HEK293 (cell line): ENCODE measurements around the gene DFFA.
A peak's percentile ranks its signal among the peaks of the same experiment; 100 is the strongest.

ENCODE experiments used
- CTCF ChIA-PET: fragments of 350-600 bp; formaldehyde crosslinking; extraction: SDS; loops from one replicate; lab custom pipeline; 2021; ENCODE audit warnings: antibody characterized with exemption; lab: Yijun Ruan, JAX
- POLR2A ChIA-PET: fragments of 300-600 bp; formaldehyde crosslinking; extraction: SDS; loops from one replicate; lab custom pipeline; 2020; ENCODE audit warnings: antibody characterized with exemption, inconsistent platforms; lab: Yijun Ruan, JAX
- H3K27ac ChIP-seq: fragments of 200-500 bp; sonication (Bioruptor generic); 2 replicates; pipeline ENCODE4 v1.5.1; 2014; ENCODE audit warnings: low read depth, low read length, control low read depth, inconsistent platforms; ENCODE audit errors: extremely low read depth
- H3K36me3 ChIP-seq, 2 experiments: fragments of 200-500 bp in 1 of 2; sonication (Bioruptor generic) in 1 of 2; 1 replicate in 1 of 2; 2 replicates in 1 of 2; pipeline ENCODE4 v1.5.1; 2014 to 2017; ENCODE audit warnings: inconsistent platforms in 2 of 2, low read length in 2 of 2; ENCODE audit not compliant: control insufficient read depth in 2 of 2, insufficient read depth in 1 of 2
- H3K4me1 ChIP-seq: fragments of 200-500 bp; sonication (Bioruptor generic); 2 replicates; pipeline ENCODE4 v1.5.1; 2014; ENCODE audit warnings: mild to moderate bottlenecking, low read length, inconsistent platforms; ENCODE audit not compliant: control insufficient read depth, insufficient read depth
- H3K4me3 ChIP-seq: 2 replicates; pipeline ENCODE4 v1.5.1; 2011; ENCODE audit warnings: low read depth, mild to moderate bottlenecking, control low read depth, low read length, moderate library complexity
- H3K9me3 ChIP-seq: fragments of 200-500 bp; sonication (Bioruptor generic); 2 replicates; pipeline ENCODE4 v1.5.1; 2014; ENCODE audit warnings: low read depth, low read length, inconsistent platforms; ENCODE audit not compliant: control insufficient read depth, insufficient read depth
- EGR2 ChIP-seq: fragments of 450-650 bp; formaldehyde crosslinking; IDR thresholded peaks from 2 replicates; pipeline ENCODE4 v1.5.1; 2016; ENCODE audit warnings: low read depth, missing biosample characterization, missing genetic modification characterization
- KLF7 ChIP-seq: fragments of 450-650 bp; formaldehyde crosslinking; IDR thresholded peaks from 2 replicates; pipeline ENCODE4 v1.5.1; 2016; ENCODE audit warnings: missing biosample characterization, missing genetic modification characterization, borderline replicate concordance
- SP7 ChIP-seq: fragments of 450-650 bp; formaldehyde crosslinking; IDR thresholded peaks from 2 replicates; pipeline ENCODE4 v1.5.1; 2016; ENCODE audit warnings: missing biosample characterization, missing genetic modification characterization
- ZBTB10 ChIP-seq: fragments of 450-650 bp; formaldehyde crosslinking; IDR thresholded peaks from 2 replicates; pipeline ENCODE4 v1.5.1; 2016; ENCODE audit warnings: missing biosample characterization, missing genetic modification characterization
- ZBTB48 ChIP-seq: fragments of 450-650 bp; formaldehyde crosslinking; IDR thresholded peaks from 2 replicates; pipeline ENCODE4 v1.5.1; 2016; ENCODE audit warnings: missing biosample characterization, missing genetic modification characterization
- ZFP69B ChIP-seq: fragments of 450-650 bp; formaldehyde crosslinking; IDR thresholded peaks from 2 replicates; pipeline ENCODE4 v1.5.1; 2016; ENCODE audit warnings: missing biosample characterization, missing genetic modification characterization
- ZNF10 ChIP-seq: fragments of 450-650 bp; formaldehyde crosslinking; IDR thresholded peaks from 2 replicates; pipeline ENCODE4 v1.5.1; 2017; ENCODE audit warnings: missing biosample characterization, missing genetic modification characterization
- ZNF16 ChIP-seq: fragments of 450-650 bp; formaldehyde crosslinking; IDR thresholded peaks from 2 replicates; pipeline ENCODE4 v1.5.1; 2016; ENCODE audit warnings: low read depth, missing biosample characterization, missing genetic modification characterization
- ZNF18 ChIP-seq: fragments of 450-650 bp; formaldehyde crosslinking; IDR thresholded peaks from 2 replicates; pipeline ENCODE4 v1.5.1; 2016; ENCODE audit warnings: missing biosample characterization, missing genetic modification characterization
- ZNF2 ChIP-seq: fragments of 450-650 bp; formaldehyde crosslinking; IDR thresholded peaks from 2 replicates; pipeline ENCODE4 v1.5.1; 2016; ENCODE audit warnings: missing biosample characterization, missing genetic modification characterization
- ZNF280C ChIP-seq: fragments of 450-650 bp; formaldehyde crosslinking; IDR thresholded peaks from 2 replicates; pipeline ENCODE4 v1.5.1; 2016; ENCODE audit warnings: missing biosample characterization, missing genetic modification characterization
- ZNF311 ChIP-seq: fragments of 450-650 bp; formaldehyde crosslinking; IDR thresholded peaks from 2 replicates; pipeline ENCODE4 v1.5.1; 2017; ENCODE audit warnings: missing biosample characterization, missing genetic modification characterization, borderline replicate concordance
- ZNF404 ChIP-seq: fragments of 450-650 bp; formaldehyde crosslinking; IDR thresholded peaks from 2 replicates; pipeline ENCODE4 v1.5.1; 2017; ENCODE audit warnings: missing biosample characterization, missing genetic modification characterization
- ZNF416 ChIP-seq: fragments of 450-650 bp; formaldehyde crosslinking; IDR thresholded peaks from 2 replicates; pipeline ENCODE4 v1.5.1; 2016; ENCODE audit warnings: missing biosample characterization, missing genetic modification characterization
- ZNF544 ChIP-seq: fragments of 450-650 bp; formaldehyde crosslinking; IDR thresholded peaks from 2 replicates; pipeline ENCODE4 v1.5.0; 2017; ENCODE audit warnings: missing biosample characterization, missing genetic modification characterization
- ZNF558 ChIP-seq: fragments of 450-650 bp; formaldehyde crosslinking; IDR thresholded peaks from 2 replicates; pipeline ENCODE4 v1.5.1; 2016; ENCODE audit warnings: missing biosample characterization, missing genetic modification characterization
- ZNF623 ChIP-seq: fragments of 450-650 bp; formaldehyde crosslinking; IDR thresholded peaks from 2 replicates; pipeline ENCODE4 v1.5.1; 2016; ENCODE audit warnings: missing biosample characterization, missing genetic modification characterization
- ZNF629 ChIP-seq: fragments of 450-650 bp; formaldehyde crosslinking; IDR thresholded peaks from 2 replicates; pipeline ENCODE4 v1.5.1; 2017; ENCODE audit warnings: missing biosample characterization, missing genetic modification characterization
- ZNF776 ChIP-seq: fragments of 450-650 bp; formaldehyde crosslinking; IDR thresholded peaks from 2 replicates; pipeline ENCODE4 v1.5.0; 2017; ENCODE audit warnings: missing biosample characterization, missing genetic modification characterization, borderline replicate concordance
- ZSCAN18 ChIP-seq: fragments of 450-650 bp; formaldehyde crosslinking; IDR thresholded peaks from 2 replicates; pipeline ENCODE4 v1.5.1; 2016; ENCODE audit warnings: missing biosample characterization, missing genetic modification characterization
- TF ChIP-seq, protein P1 (sequence below): fragments of 450-650 bp; formaldehyde crosslinking; IDR thresholded peaks from 2 replicates; pipeline ENCODE4 v1.5.1; 2017; ENCODE audit warnings: missing biosample characterization, mild to moderate bottlenecking, missing genetic modification characterization, moderate library complexity
- TF ChIP-seq, protein P2 (sequence below): fragments of 450-650 bp; formaldehyde crosslinking; IDR thresholded peaks from 2 replicates; pipeline ENCODE4 v1.5.1; 2016; ENCODE audit warnings: missing biosample characterization, missing genetic modification characterization

DFFA gene

DNA sequence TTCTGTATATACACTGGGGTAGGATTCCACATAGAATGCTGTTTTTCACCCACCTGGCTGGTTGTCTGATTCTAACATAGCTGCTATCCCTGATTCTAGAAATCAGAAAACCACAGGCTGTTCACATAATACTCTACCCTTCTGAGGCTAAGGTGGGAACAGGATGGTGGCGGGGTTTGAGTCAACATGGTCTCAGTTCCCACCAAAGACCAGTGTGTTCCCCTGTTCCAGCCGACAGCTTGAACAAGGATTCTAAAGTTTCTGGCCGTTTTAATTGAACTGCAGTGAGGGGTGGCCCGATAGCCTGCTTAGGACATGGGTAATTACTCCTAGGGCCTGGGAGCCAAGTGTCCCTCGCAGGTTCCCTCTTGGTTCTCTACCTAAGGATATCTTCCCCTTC is 40.9 kb upstream of the DFFA start:
- no peak overlapping the region for H3K4me3 ChIP-seq
- CTCF ChIA-PET, result interaction anchor here (0.7 to 2.2 kb wide), 8 partner anchors 15 to 429 kb away, joined by 3 to 7 read pairs (median 4); no protein-coding TSS in a partner anchor
- H3K4me1 ChIP-seq, result peaks cover 3% of the 10 kb centered on the region; the same call in 1 of the 2 replicates
- H3K36me3 ChIP-seq, result no peaks in the 10 kb centered on the region
- H3K9me3 ChIP-seq, result no peaks in the 10 kb centered on the region
- TF ChIP-seq ZNF280C (tag by site-specific recombination) (no peak), ZNF18 (tag by site-specific recombination) (peak; percentile 75; the same call in 1 of the 2 replicates), ZNF10 (no peak), ZSCAN18 (tag by site-specific recombination) (no peak)
- TF ChIP-seq, all 188 proteins: peak for 1
- POLR2A ChIA-PET, result interaction anchor here (0.6 kb wide), 1 partner anchor 24 kb away, joined by 5 read pairs; no protein-coding TSS in a partner anchor
- H3K27ac ChIP-seq, result no peak overlapping the region

DNA sequence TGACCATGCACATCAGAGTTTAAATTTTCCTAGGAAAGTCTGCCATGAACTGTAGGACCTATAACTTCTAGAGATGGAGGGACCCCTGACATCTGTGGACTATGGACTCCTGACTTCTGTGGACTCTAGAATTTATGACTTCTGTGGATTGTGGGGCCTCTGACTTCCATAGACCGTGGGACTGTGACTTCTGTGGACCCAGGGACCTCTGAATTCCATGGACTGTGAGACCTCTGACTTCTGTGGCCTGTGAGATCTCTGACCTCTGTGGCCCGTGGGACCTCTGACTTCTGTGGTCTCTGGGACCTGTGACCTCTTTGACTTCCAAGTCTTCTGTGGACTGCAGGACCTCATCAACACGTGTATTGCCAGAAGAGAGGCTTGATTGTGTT is 39.2 kb upstream of the DFFA start:
- no peaks in the 10 kb centered on the region for H3K9me3 ChIP-seq
- ChIA-PET POLR2A (no interaction called here), CTCF (interaction anchor here (1.3 to 6.7 kb wide), 2 partner anchors 17 to 356 kb away, joined by 5 to 94 read pairs; no protein-coding TSS in a partner anchor)
- TF ChIP-seq ZNF544, result no peak
- TF ChIP-seq ZNF629 (tag by site-specific recombination), result no peak
- TF ChIP-seq ZFP69B, result no peak
- no peak for TF ChIP-seq ZBTB48 (tag by site-specific recombination)
- TF ChIP-seq SP7 (tag by site-specific recombination), result no peak
- no peak for TF ChIP-seq EGR2 (tag by site-specific recombination)
- no peak for TF ChIP-seq ZNF558
- no peak for TF ChIP-seq KLF7
- TF ChIP-seq ZBTB10 (tag by site-specific recombination), result no peak
- no peak for TF ChIP-seq ZNF311 (tag by site-specific recombination)
- TF ChIP-seq, protein P1, sequence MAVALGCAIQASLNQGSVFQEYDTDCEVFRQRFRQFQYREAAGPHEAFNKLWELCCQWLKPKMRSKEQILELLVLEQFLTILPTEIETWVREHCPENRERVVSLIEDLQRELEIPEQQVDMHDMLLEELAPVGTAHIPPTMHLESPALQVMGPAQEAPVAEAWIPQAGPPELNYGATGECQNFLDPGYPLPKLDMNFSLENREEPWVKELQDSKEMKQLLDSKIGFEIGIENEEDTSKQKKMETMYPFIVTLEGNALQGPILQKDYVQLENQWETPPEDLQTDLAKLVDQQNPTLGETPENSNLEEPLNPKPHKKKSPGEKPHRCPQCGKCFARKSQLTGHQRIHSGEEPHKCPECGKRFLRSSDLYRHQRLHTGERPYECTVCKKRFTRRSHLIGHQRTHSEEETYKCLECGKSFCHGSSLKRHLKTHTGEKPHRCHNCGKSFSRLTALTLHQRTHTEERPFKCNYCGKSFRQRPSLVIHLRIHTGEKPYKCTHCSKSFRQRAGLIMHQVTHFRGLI, result no peak
- TF ChIP-seq ZNF623 (tag by site-specific recombination), result no peak
- no peak for TF ChIP-seq ZNF404 (tag by site-specific recombination)
- TF ChIP-seq ZNF2 (tag by site-specific recombination), result no peak
- TF ChIP-seq ZNF16 (tag by site-specific recombination), result no peak
- no peak for TF ChIP-seq ZNF776 (tag by site-specific recombination)
- TF ChIP-seq ZNF416 (tag by site-specific recombination), result no peak
- TF ChIP-seq, protein P2, sequence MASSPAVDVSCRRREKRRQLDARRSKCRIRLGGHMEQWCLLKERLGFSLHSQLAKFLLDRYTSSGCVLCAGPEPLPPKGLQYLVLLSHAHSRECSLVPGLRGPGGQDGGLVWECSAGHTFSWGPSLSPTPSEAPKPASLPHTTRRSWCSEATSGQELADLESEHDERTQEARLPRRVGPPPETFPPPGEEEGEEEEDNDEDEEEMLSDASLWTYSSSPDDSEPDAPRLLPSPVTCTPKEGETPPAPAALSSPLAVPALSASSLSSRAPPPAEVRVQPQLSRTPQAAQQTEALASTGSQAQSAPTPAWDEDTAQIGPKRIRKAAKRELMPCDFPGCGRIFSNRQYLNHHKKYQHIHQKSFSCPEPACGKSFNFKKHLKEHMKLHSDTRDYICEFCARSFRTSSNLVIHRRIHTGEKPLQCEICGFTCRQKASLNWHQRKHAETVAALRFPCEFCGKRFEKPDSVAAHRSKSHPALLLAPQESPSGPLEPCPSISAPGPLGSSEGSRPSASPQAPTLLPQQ, result no peak
- no peaks in the 10 kb centered on the region for H3K36me3 ChIP-seq
- peaks cover 6% of the 10 kb centered on the region for H3K4me1 ChIP-seq
- H3K4me3 ChIP-seq, result no peak overlapping the region
- no peak overlapping the region for H3K27ac ChIP-seq
